ENCODE results near the gene RIC8B.

DNA sequence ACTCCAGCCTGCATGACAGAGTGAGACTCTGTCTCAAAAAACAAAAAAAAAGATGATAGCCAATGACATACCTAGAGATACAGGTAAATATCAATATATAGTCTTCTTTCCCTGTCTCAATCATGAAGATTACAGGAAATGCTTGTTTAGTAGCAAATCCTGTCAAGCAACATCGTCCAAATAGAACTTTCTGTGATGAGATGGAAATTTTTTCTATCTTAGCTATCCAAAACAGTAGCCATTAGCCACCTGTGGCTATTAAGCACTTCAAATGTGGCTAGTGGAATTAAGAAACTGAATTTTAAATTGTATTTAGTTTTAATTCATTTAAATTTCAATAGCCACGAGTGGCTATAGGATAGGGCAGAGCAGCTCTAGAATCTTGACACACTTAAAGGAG lies 33.2 kb upstream of the RIC8B start:
- TF ChIP-seq CTCF (IDR thresholded peaks at IDR 0.05; ENCODE audit: low read length) = no peak
- TF ChIP-seq EZH2 (optimal IDR thresholded peaks at IDR 0.05; ENCODE audit: low read depth, low read length) = no peak
- TF ChIP-seq EZH2phosphoT487 (IDR thresholded peaks at IDR 0.05; ENCODE audit: low read length) = no peak

Measured in MM.1S (cell line).